Neuronal stem cell (in vitro differentiated cells): ENCODE results near the gene NEK10.

Experiments
- DNase-seq: peaks from one replicate; pipeline ENCODE4 v3.0.0-alpha.2; 2013; ENCODE audit warnings: low spot score
- H2AFZ ChIP-seq: one replicate; pipeline ENCODE4 v1.6.1; 2013; ENCODE audit warnings: mild to moderate bottlenecking, low read length, inconsistent platforms
- H2AK5ac ChIP-seq: 2 replicates; pipeline ENCODE4 v1.6.1; 2013; ENCODE audit warnings: low read depth, mild to moderate bottlenecking, inconsistent platforms, low read length, moderate library complexity, mixed read lengths
- H2BK120ac ChIP-seq: 2 replicates; pipeline ENCODE4 v1.6.1; 2013; ENCODE audit warnings: low read depth, mild to moderate bottlenecking, inconsistent platforms, low read length, moderate library complexity, mixed read lengths
- H2BK12ac ChIP-seq: one replicate; pipeline ENCODE4 v1.6.1; 2013; ENCODE audit warnings: low read length, inconsistent platforms
- H2BK15ac ChIP-seq: 2 replicates; pipeline ENCODE4 v1.6.1; 2013; ENCODE audit warnings: mild to moderate bottlenecking, low read length, inconsistent platforms, mixed read lengths
- H2BK5ac ChIP-seq: one replicate; pipeline ENCODE4 v1.6.1; 2013; ENCODE audit warnings: inconsistent platforms, mild to moderate bottlenecking, low read length, moderate library complexity
- H3K14ac ChIP-seq: one replicate; pipeline ENCODE4 v1.6.1; 2013; ENCODE audit warnings: low read length, inconsistent platforms
- H3K18ac ChIP-seq: 2 replicates; pipeline ENCODE4 v1.6.1; 2013; ENCODE audit warnings: low read length, inconsistent platforms
- H3K23ac ChIP-seq: 2 replicates; pipeline ENCODE4 v1.6.1; 2013; ENCODE audit warnings: low read depth, mild to moderate bottlenecking, mixed read lengths, low read length, inconsistent platforms; ENCODE audit not compliant: poor library complexity
- H3K27ac ChIP-seq: replicated peaks from 3 replicates; pipeline ENCODE4 v1.5.1; 2013; ENCODE audit warnings: low read length, inconsistent platforms
- H3K27me3 ChIP-seq, 3 experiments: 2 replicates each; pipeline ENCODE4 v1.6.1; 2013; ENCODE audit warnings: low read length in 3 of 3, mild to moderate bottlenecking in 2 of 3, inconsistent platforms in 1 of 3, low read depth in 1 of 3, mixed read lengths in 1 of 3, moderate library complexity in 1 of 3; ENCODE audit not compliant: control insufficient read depth in 3 of 3, insufficient read depth in 3 of 3
- H3K36me3 ChIP-seq, 2 donors: replicated peaks in 1 of 2; 2 replicates each; pipeline ENCODE4 v1.6.1; 2013; ENCODE audit warnings: low read length in 2 of 2; ENCODE audit not compliant: control insufficient read depth in 2 of 2, insufficient read depth in 2 of 2
- H3K4ac ChIP-seq: 2 replicates; pipeline ENCODE4 v1.6.1; 2013; ENCODE audit warnings: inconsistent platforms, mild to moderate bottlenecking, low read length, moderate library complexity
- H3K4me1 ChIP-seq, 2 donors: 1 replicate in 1 of 2; 2 replicates in 1 of 2; pipeline ENCODE4 v1.6.1; 2013; ENCODE audit warnings: low read length in 2 of 2, low read depth in 1 of 2; ENCODE audit not compliant: control insufficient read depth in 2 of 2, insufficient read depth in 1 of 2
- H3K4me2 ChIP-seq: one replicate; pipeline ENCODE4 v1.6.1; 2013; ENCODE audit warnings: mild to moderate bottlenecking, low read length, inconsistent platforms; ENCODE audit not compliant: insufficient read depth, poor library complexity, severe bottlenecking
- H3K4me3 ChIP-seq, 2 donors: 2 replicates each; pipeline ENCODE4 v1.5.1; 2013; ENCODE audit warnings: low read length in 2 of 2, mild to moderate bottlenecking in 2 of 2, inconsistent platforms in 1 of 2, moderate library complexity in 1 of 2
- H3K79me1 ChIP-seq: one replicate; pipeline ENCODE4 v1.6.1; 2013; ENCODE audit warnings: low read depth, mild to moderate bottlenecking, inconsistent platforms, low read length, moderate library complexity
- H3K9ac ChIP-seq: one replicate; pipeline ENCODE4 v1.6.1; 2013; ENCODE audit warnings: mild to moderate bottlenecking, low read depth, low read length, inconsistent platforms; ENCODE audit not compliant: poor library complexity
- H3K9me3 ChIP-seq, 2 donors: replicated peaks in 1 of 2; 2 replicates each; pipeline versions ENCODE3 to v1.6.1; 2013; ENCODE audit warnings: low read length in 2 of 2, mild to moderate bottlenecking in 2 of 2, inconsistent platforms in 1 of 2, low read depth in 1 of 2, mixed read lengths in 1 of 2, moderate library complexity in 1 of 2; ENCODE audit not compliant: control insufficient read depth in 2 of 2, insufficient read depth in 1 of 2
- H4K8ac ChIP-seq: one replicate; pipeline ENCODE4 v1.6.1; 2013; ENCODE audit warnings: low read depth, mild to moderate bottlenecking, inconsistent platforms, low read length, moderate library complexity
- H4K91ac ChIP-seq: one replicate; pipeline ENCODE4 v1.6.1; 2013; ENCODE audit warnings: low read length, low read depth, mild to moderate bottlenecking, inconsistent platforms; ENCODE audit not compliant: poor library complexity
- WGBS, 2 donors: extraction: QIAGEN DNeasy Blood & Tissue Kit; methylation state at CpG; one replicate each; pipeline ENCODE4 v1.1.7; 2013; ENCODE audit warnings: missing lambda C conversion rate in 2 of 2, mixed read lengths in 1 of 2; ENCODE audit not compliant: insufficient read length in 2 of 2, insufficient replicate concordance in 1 of 2; ENCODE audit errors: extremely low coverage in 2 of 2; 5-methylcytosine and 5-hydroxymethylcytosine counted together

The NEK10 gene

GRCh38 chr3:27228805-27229204 is 140.4 kb downstream of the NEK10 start:
- no peak for DNase-seq
- Histone ChIP-seq H3K23ac (no peak overlapping the region), H2AFZ (no peak overlapping the region), H3K4ac (no peak overlapping the region), H4K91ac (no peak overlapping the region), H3K79me1 (no peaks in the 10 kb centered on the region), H3K4me2 (no peak overlapping the region), H2BK15ac (no peak overlapping the region), H3K36me3 (no peaks in the 10 kb centered on the region), H3K4me1 (no peaks in the 10 kb centered on the region), H2BK120ac (no peak overlapping the region), H2AK5ac (no peak overlapping the region), H2BK5ac (no peak overlapping the region), H4K8ac (no peak overlapping the region), H3K27ac (no peak overlapping the region), H3K9ac (no peak overlapping the region), H3K9me3 (no peaks in the 10 kb centered on the region), H3K4me3 (no peak overlapping the region), H3K14ac (no peak overlapping the region), H3K18ac (no peak overlapping the region), H2BK12ac (no peak overlapping the region), H3K27me3 (no peaks in the 10 kb centered on the region)
- no CpG with 5 or more reads among the region's 2 CpGs for WGBS, 2 donors

GRCh38 chr3:27224197-27224596 is 145.0 kb downstream of the NEK10 start:
- H3K79me1 ChIP-seq = no peaks in the 10 kb centered on the region
- no peak overlapping the region for H4K8ac ChIP-seq
- no peak overlapping the region for H2BK15ac ChIP-seq
- no peak overlapping the region for H2BK12ac ChIP-seq
- no peak overlapping the region for H3K4me2 ChIP-seq
- no peak overlapping the region for H3K23ac ChIP-seq
- H3K4me3 ChIP-seq = no peak overlapping the region
- peaks cover 0 to 1% of the 10 kb centered on the region in 2 donors for H3K9me3 ChIP-seq
- H4K91ac ChIP-seq = no peak overlapping the region
- no peak overlapping the region for H2BK5ac ChIP-seq
- H3K18ac ChIP-seq = no peak overlapping the region
- H3K36me3 ChIP-seq = no peaks in the 10 kb centered on the region
- no peak overlapping the region for H3K14ac ChIP-seq
- no peak overlapping the region for H2AFZ ChIP-seq
- no peaks in the 10 kb centered on the region for H3K27me3 ChIP-seq
- no peak overlapping the region for H2AK5ac ChIP-seq
- no peaks in the 10 kb centered on the region for H3K4me1 ChIP-seq
- no peak overlapping the region for H3K9ac ChIP-seq
- WGBS, 2 donors = no CpG with 5 or more reads among the region's 3 CpGs
- no peak for DNase-seq
- no peak overlapping the region for H2BK120ac ChIP-seq
- H3K4ac ChIP-seq = no peak overlapping the region
- no peak overlapping the region for H3K27ac ChIP-seq

GRCh38 chr3:27221264-27221932 is 147.8 kb downstream of the NEK10 start:
- Histone ChIP-seq H3K4ac (no peak overlapping the region), H3K4me1 (no peaks in the 10 kb centered on the region), H2AFZ (no peak overlapping the region), H3K14ac (no peak overlapping the region), H2BK120ac (no peak overlapping the region), H3K18ac (no peak overlapping the region), H3K9ac (no peak overlapping the region), H3K79me1 (no peaks in the 10 kb centered on the region), H2BK12ac (no peak overlapping the region), H4K91ac (no peak overlapping the region), H3K23ac (no peak overlapping the region), H3K27ac (no peak overlapping the region), H3K4me3 (no peak overlapping the region), H3K36me3 (no peaks in the 10 kb centered on the region), H2BK15ac (no peak overlapping the region), H3K9me3 (peaks cover 0 to 1% of the 10 kb centered on the region in 2 donors), H2AK5ac (no peak overlapping the region), H3K27me3 (no peaks in the 10 kb centered on the region), H3K4me2 (no peak overlapping the region), H2BK5ac (no peak overlapping the region), H4K8ac (no peak overlapping the region)
- no peak for DNase-seq
- no CpG with 5 or more reads among the region's 1 CpG for WGBS, 2 donors

- no peak for DNase-seq
- H3K4me1 ChIP-seq = no peaks in the 10 kb centered on the region
Measured at GRCh38 chr3:27220166-27220565, 149.0 kb downstream of the NEK10 start.

More at GRCh38 chr3:27220166-27220565, 149.0 kb downstream of the NEK10 start:
- H3K9me3 ChIP-seq = peaks cover 0 to 1% of the 10 kb centered on the region in 2 donors
- no peak overlapping the region for H3K4me2 ChIP-seq
- no peaks in the 10 kb centered on the region for H3K27me3 ChIP-seq
- H3K27ac ChIP-seq = no peak overlapping the region
- H3K9ac ChIP-seq = no peak overlapping the region
- no peak overlapping the region for H3K14ac ChIP-seq
- H4K91ac ChIP-seq = no peak overlapping the region
- no peaks in the 10 kb centered on the region for H3K36me3 ChIP-seq
- no peak overlapping the region for H2BK5ac ChIP-seq
- no peak overlapping the region for H3K18ac ChIP-seq
- H2AFZ ChIP-seq = no peak overlapping the region
- H3K23ac ChIP-seq = no peak overlapping the region
- no peak overlapping the region for H2BK12ac ChIP-seq
- H4K8ac ChIP-seq = no peak overlapping the region
- H2BK120ac ChIP-seq = no peak overlapping the region
- H2BK15ac ChIP-seq = no peak overlapping the region
- no peak overlapping the region for H2AK5ac ChIP-seq
- no peak overlapping the region for H3K4me3 ChIP-seq
- H3K79me1 ChIP-seq = no peaks in the 10 kb centered on the region
- no peak overlapping the region for H3K4ac ChIP-seq
